Gastrocnemius medialis (tissue), 4 donors: ENCODE data around the gene PLK1.

Experiments
- POLR2A ChIP-seq, 2 donors: fragments of 450-650 bp; IDR thresholded peaks; one replicate each; pipeline ENCODE4 v1.6.1; 2017; ENCODE audit warnings: antibody characterized with exemption in 2 of 2, mild to moderate bottlenecking in 2 of 2, moderate library complexity in 2 of 2
- TF ChIP-seq, protein P1 (sequence below), 5 experiments: fragments of 450-650 bp in 3 of 5; fragments of 200-600 bp in 2 of 5; sonication (generic) in 2 of 5; IDR thresholded peaks in 4 of 5; conservative IDR thresholded peaks in 1 of 5; 1 replicate in 4 of 5; 2 replicates in 1 of 5; pipeline ENCODE4 v1.5.1; 2016 to 2019; ENCODE audit warnings: antibody characterized with exemption in 5 of 5, mild to moderate bottlenecking in 3 of 5, moderate library complexity in 3 of 5

DNA sequence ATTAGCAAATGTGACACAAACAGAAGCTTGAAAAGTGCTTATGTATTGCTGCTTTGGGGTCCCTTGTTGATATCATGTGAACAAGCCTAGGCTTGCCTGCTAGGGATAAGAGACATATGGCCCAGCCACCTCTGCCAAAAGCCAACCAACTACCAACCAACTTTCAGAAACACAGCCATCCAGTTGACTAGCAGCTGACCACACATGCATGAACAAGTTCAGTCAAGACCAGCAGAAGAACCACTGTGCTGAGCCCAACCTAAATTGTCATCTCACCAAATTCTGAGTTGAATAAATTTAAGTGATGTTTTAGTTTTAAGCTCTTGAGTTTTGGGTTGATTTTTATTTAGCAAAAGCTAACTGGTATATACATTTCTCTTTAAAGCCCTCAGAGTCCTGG, 30.8 kb downstream of the PLK1 start:
- TF ChIP-seq, protein P1, sequence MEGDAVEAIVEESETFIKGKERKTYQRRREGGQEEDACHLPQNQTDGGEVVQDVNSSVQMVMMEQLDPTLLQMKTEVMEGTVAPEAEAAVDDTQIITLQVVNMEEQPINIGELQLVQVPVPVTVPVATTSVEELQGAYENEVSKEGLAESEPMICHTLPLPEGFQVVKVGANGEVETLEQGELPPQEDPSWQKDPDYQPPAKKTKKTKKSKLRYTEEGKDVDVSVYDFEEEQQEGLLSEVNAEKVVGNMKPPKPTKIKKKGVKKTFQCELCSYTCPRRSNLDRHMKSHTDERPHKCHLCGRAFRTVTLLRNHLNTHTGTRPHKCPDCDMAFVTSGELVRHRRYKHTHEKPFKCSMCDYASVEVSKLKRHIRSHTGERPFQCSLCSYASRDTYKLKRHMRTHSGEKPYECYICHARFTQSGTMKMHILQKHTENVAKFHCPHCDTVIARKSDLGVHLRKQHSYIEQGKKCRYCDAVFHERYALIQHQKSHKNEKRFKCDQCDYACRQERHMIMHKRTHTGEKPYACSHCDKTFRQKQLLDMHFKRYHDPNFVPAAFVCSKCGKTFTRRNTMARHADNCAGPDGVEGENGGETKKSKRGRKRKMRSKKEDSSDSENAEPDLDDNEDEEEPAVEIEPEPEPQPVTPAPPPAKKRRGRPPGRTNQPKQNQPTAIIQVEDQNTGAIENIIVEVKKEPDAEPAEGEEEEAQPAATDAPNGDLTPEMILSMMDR (IDR thresholded peaks at IDR 0.05 in 4 of 5, conservative IDR thresholded peaks at IDR 0.05 in 1 of 5): no peak
- TF ChIP-seq POLR2A (IDR thresholded peaks at IDR 0.05): no peak
